HEK293 (cell line): ENCODE data around the gene UBE2Q1.

Experiments used
- CTCF ChIA-PET: fragments of 350-600 bp; formaldehyde crosslinking; extraction: SDS; loops from one replicate; lab custom pipeline; 2021; ENCODE audit warnings: antibody characterized with exemption; lab: Yijun Ruan, JAX
- POLR2A ChIA-PET: fragments of 300-600 bp; formaldehyde crosslinking; extraction: SDS; loops from one replicate; lab custom pipeline; 2020; ENCODE audit warnings: antibody characterized with exemption, inconsistent platforms; lab: Yijun Ruan, JAX
- H3K27ac ChIP-seq: fragments of 200-500 bp; sonication (Bioruptor generic); 2 replicates; pipeline ENCODE4 v1.5.1; 2014; ENCODE audit warnings: low read depth, low read length, control low read depth, inconsistent platforms; ENCODE audit errors: extremely low read depth
- H3K36me3 ChIP-seq, 2 experiments: fragments of 200-500 bp in 1 of 2; sonication (Bioruptor generic) in 1 of 2; 1 replicate in 1 of 2; 2 replicates in 1 of 2; pipeline ENCODE4 v1.5.1; 2014 to 2017; ENCODE audit warnings: inconsistent platforms in 2 of 2, low read length in 2 of 2; ENCODE audit not compliant: control insufficient read depth in 2 of 2, insufficient read depth in 1 of 2
- H3K4me1 ChIP-seq: fragments of 200-500 bp; sonication (Bioruptor generic); 2 replicates; pipeline ENCODE4 v1.5.1; 2014; ENCODE audit warnings: mild to moderate bottlenecking, low read length, inconsistent platforms; ENCODE audit not compliant: control insufficient read depth, insufficient read depth
- H3K4me3 ChIP-seq: 2 replicates; pipeline ENCODE4 v1.5.1; 2011; ENCODE audit warnings: low read depth, mild to moderate bottlenecking, control low read depth, low read length, moderate library complexity
- H3K9me3 ChIP-seq: fragments of 200-500 bp; sonication (Bioruptor generic); 2 replicates; pipeline ENCODE4 v1.5.1; 2014; ENCODE audit warnings: low read depth, low read length, inconsistent platforms; ENCODE audit not compliant: control insufficient read depth, insufficient read depth
- ATF2 ChIP-seq: fragments of 450-650 bp; formaldehyde crosslinking; IDR thresholded peaks from 2 replicates; pipeline ENCODE4 v1.5.1; 2016; ENCODE audit warnings: missing biosample characterization, missing genetic modification characterization, low read depth
- CTCF ChIP-seq: fragments of 450-650 bp; formaldehyde crosslinking; IDR thresholded peaks from 2 replicates; pipeline ENCODE4 v1.5.1; 2016; ENCODE audit warnings: missing biosample characterization, missing genetic modification characterization
- EGR2 ChIP-seq: fragments of 450-650 bp; formaldehyde crosslinking; IDR thresholded peaks from 2 replicates; pipeline ENCODE4 v1.5.1; 2016; ENCODE audit warnings: low read depth, missing biosample characterization, missing genetic modification characterization
- FEZF1 ChIP-seq: fragments of 450-650 bp; formaldehyde crosslinking; IDR thresholded peaks from 2 replicates; pipeline ENCODE4 v1.5.1; 2016; ENCODE audit warnings: missing biosample characterization, missing genetic modification characterization
- HOXA7 ChIP-seq: sonication (generic); formaldehyde crosslinking; IDR thresholded peaks from 2 replicates; pipeline ENCODE4 v1.8.1; 2022; ENCODE audit warnings: missing genetic modification reagents, borderline replicate concordance
- HOXD13 ChIP-seq: sonication (generic); formaldehyde crosslinking; IDR thresholded peaks from 2 replicates; pipeline ENCODE4 v1.8.0; 2022; ENCODE audit warnings: missing genetic modification reagents, borderline replicate concordance
- KLF10 ChIP-seq: fragments of 450-650 bp; IDR thresholded peaks from 2 replicates; pipeline ENCODE4 v1.5.1; 2018; ENCODE audit warnings: missing biosample characterization, mild to moderate bottlenecking, missing genetic modification characterization
- KLF17 ChIP-seq: fragments of 450-650 bp; formaldehyde crosslinking; IDR thresholded peaks from 2 replicates; pipeline ENCODE4 v1.5.1; 2016; ENCODE audit warnings: missing biosample characterization, missing genetic modification characterization
- KLF8 ChIP-seq: fragments of 450-650 bp; formaldehyde crosslinking; IDR thresholded peaks from 2 replicates; pipeline ENCODE4 v1.5.1; 2016; ENCODE audit warnings: missing biosample characterization, missing genetic modification characterization
- PRDM1 ChIP-seq: fragments of 450-650 bp; formaldehyde crosslinking; IDR thresholded peaks from 2 replicates; pipeline ENCODE4; 2016; ENCODE audit warnings: missing biosample characterization, missing genetic modification characterization
- ZBTB7A ChIP-seq: fragments of 450-650 bp; formaldehyde crosslinking; IDR thresholded peaks from 2 replicates; pipeline ENCODE4 v1.5.1; 2016; ENCODE audit warnings: low read depth, missing biosample characterization, missing genetic modification characterization
- ZFP3 ChIP-seq: fragments of 450-650 bp; formaldehyde crosslinking; IDR thresholded peaks from 2 replicates; pipeline ENCODE4 v1.5.1; 2016; ENCODE audit warnings: low read depth, missing biosample characterization, missing genetic modification characterization
- ZNF138 ChIP-seq: fragments of 450-650 bp; formaldehyde crosslinking; IDR thresholded peaks from 2 replicates; pipeline ENCODE4 v1.5.1; 2016; ENCODE audit warnings: missing biosample characterization, missing genetic modification characterization, borderline replicate concordance
- ZNF157 ChIP-seq: fragments of 450-650 bp; formaldehyde crosslinking; IDR thresholded peaks from 2 replicates; pipeline ENCODE4 v1.5.1; 2016; ENCODE audit warnings: missing biosample characterization, missing genetic modification characterization
- ZNF18 ChIP-seq: fragments of 450-650 bp; formaldehyde crosslinking; IDR thresholded peaks from 2 replicates; pipeline ENCODE4 v1.5.1; 2016; ENCODE audit warnings: missing biosample characterization, missing genetic modification characterization
- ZNF2 ChIP-seq: fragments of 450-650 bp; formaldehyde crosslinking; IDR thresholded peaks from 2 replicates; pipeline ENCODE4 v1.5.1; 2016; ENCODE audit warnings: missing biosample characterization, missing genetic modification characterization
- ZNF350 ChIP-seq: fragments of 450-650 bp; formaldehyde crosslinking; IDR thresholded peaks from 2 replicates; pipeline ENCODE4 v1.5.0; 2017; ENCODE audit warnings: missing biosample characterization, mild to moderate bottlenecking, missing genetic modification characterization
- ZNF514 ChIP-seq: fragments of 450-650 bp; formaldehyde crosslinking; IDR thresholded peaks from 2 replicates; pipeline ENCODE4 v1.5.1; 2016; ENCODE audit warnings: missing biosample characterization, missing genetic modification characterization
- ZNF548 ChIP-seq: fragments of 450-650 bp; formaldehyde crosslinking; IDR thresholded peaks from 2 replicates; pipeline ENCODE4 v1.5.1; 2016; ENCODE audit warnings: missing biosample characterization, missing genetic modification characterization
- ZNF558 ChIP-seq: fragments of 450-650 bp; formaldehyde crosslinking; IDR thresholded peaks from 2 replicates; pipeline ENCODE4 v1.5.1; 2016; ENCODE audit warnings: missing biosample characterization, missing genetic modification characterization
- ZSCAN23 ChIP-seq: fragments of 450-650 bp; formaldehyde crosslinking; IDR thresholded peaks from 2 replicates; pipeline ENCODE4 v1.5.1; 2016; ENCODE audit warnings: missing biosample characterization, missing genetic modification characterization

Gene UBE2Q1

GRCh38 chr1:154586231-154586630 lies 27.8 kb upstream of the UBE2Q1 start:
- CTCF ChIA-PET, result no interaction called here
- no peak for TF ChIP-seq KLF8 (tag by site-specific recombination)

GRCh38 chr1:154584267-154584994 lies 26.0 kb upstream of the UBE2Q1 start:
- no peaks in the 10 kb centered on the region for H3K9me3 ChIP-seq
- peaks cover 51 to 100% of the 10 kb centered on the region in 2 experiments for H3K36me3 ChIP-seq
- TF ChIP-seq ZSCAN23 (tag by site-specific recombination) (no peak), ZNF2 (tag by site-specific recombination) (no peak), ZFP3 (tag by site-specific recombination) (no peak), ZNF18 (tag by site-specific recombination) (no peak), KLF10 (tag by site-specific recombination) (no peak), ZNF514 (no peak), CTCF (tag by site-specific recombination) (no peak), KLF17 (tag by site-specific recombination) (no peak), ZNF558 (tag by site-specific recombination) (no peak), ATF2 (no peak), FEZF1 (tag by site-specific recombination) (no peak), PRDM1 (tag by site-specific recombination) (no peak), ZBTB7A (no peak), ZNF138 (tag by site-specific recombination) (no peak), EGR2 (tag by site-specific recombination) (no peak), ZNF350 (tag by site-specific recombination) (no peak), HOXD13 (no peak), ZNF157 (no peak), HOXA7 (CRISPR knock-in tag) (no peak), ZNF548 (no peak)
- no peak overlapping the region for H3K4me3 ChIP-seq
- H3K27ac ChIP-seq, result no peak overlapping the region
- POLR2A ChIA-PET, result no interaction called here
- no peaks in the 10 kb centered on the region for H3K4me1 ChIP-seq
- CTCF ChIA-PET, result no interaction called here

More at GRCh38 chr1:154586231-154586630, 27.8 kb upstream of the UBE2Q1 start:
- no peak overlapping the region for H3K27ac ChIP-seq
- H3K9me3 ChIP-seq, result no peaks in the 10 kb centered on the region
- H3K4me1 ChIP-seq, result no peaks in the 10 kb centered on the region
- H3K4me3 ChIP-seq, result no peak overlapping the region
- POLR2A ChIA-PET, result no interaction called here
- H3K36me3 ChIP-seq, result peaks cover 51 to 100% of the 10 kb centered on the region in 2 experiments
